GM19193 (cell line): ENCODE measurements around the gene THTPA.
A peak's percentile ranks its signal among the peaks of the same experiment; 100 is the strongest.

Experiments
- POLR2A ChIP-seq: IDR thresholded peaks from 4 replicates; pipeline ENCODE4 v1.6.1; 2011; ENCODE audit not compliant: insufficient read depth, insufficient read length; ENCODE audit errors: extremely low read depth

THTPA gene

DNA sequence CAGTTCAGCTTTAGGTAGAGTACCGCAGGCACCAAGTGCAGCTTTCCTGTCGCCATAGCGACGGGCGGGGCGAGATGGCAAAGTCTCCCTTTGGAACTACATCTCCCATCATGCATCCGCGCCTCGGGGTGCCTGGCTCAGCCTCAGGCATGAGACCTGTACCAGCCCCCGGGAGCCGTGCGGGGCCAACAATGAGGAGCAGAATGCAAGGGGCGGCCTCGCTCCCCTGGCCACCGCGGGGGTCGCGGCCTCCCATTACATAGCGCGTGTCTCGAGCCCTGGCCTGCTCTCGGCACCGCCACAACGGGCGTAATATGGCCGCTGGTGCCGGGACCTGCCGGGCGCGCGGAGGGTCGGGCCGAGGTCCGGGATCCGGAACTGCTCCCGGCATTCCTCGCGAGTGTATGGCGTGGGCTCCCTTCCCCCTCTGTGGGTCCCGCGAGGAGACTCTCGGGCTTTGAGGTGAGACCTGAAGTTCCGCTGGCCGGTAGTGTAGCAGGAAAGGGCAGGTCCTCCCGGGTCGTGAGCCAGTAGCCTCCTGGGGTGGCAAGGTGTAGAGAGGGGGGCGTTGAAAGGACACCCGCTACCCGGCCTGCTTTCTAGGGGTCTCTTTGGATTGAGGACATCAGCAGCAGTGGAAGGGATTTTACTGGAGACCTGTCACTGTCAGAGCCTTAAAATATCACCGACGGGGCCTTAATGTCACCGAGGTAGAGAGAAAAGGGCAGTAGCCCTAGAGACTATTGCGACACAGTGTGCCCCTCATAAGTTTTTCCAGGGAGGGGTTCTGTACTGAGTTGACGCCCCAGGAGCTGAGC, at the start of gene THTPA:
Gene THTPA (plus strand): TSS at position 390 of the 818 bp plus-strand sequence. CDS start 487 bp downstream, outside the sequence.
- TF ChIP-seq POLR2A, result peak; percentile 90

DNA sequence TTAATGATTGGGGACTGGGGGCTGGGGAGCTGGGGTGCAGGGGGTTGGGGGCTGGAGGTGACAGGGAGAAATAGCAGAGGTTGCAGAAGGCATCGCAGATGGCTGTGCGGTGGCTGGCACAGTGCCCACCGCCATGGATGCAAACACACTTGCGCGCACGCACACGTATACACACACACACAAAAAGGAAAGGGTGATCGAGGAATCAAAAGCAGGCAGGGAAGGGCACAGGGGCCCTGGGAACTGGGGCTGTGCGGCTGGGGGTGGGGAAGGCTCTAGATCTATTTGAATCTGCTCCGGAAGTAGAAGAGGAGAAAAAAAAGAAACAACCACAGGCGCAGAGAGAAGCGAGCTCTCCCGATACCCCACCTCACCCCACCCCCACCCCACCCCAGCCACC, 43.9 kb upstream of the THTPA start:
- TF ChIP-seq POLR2A, result no peak

DNA sequence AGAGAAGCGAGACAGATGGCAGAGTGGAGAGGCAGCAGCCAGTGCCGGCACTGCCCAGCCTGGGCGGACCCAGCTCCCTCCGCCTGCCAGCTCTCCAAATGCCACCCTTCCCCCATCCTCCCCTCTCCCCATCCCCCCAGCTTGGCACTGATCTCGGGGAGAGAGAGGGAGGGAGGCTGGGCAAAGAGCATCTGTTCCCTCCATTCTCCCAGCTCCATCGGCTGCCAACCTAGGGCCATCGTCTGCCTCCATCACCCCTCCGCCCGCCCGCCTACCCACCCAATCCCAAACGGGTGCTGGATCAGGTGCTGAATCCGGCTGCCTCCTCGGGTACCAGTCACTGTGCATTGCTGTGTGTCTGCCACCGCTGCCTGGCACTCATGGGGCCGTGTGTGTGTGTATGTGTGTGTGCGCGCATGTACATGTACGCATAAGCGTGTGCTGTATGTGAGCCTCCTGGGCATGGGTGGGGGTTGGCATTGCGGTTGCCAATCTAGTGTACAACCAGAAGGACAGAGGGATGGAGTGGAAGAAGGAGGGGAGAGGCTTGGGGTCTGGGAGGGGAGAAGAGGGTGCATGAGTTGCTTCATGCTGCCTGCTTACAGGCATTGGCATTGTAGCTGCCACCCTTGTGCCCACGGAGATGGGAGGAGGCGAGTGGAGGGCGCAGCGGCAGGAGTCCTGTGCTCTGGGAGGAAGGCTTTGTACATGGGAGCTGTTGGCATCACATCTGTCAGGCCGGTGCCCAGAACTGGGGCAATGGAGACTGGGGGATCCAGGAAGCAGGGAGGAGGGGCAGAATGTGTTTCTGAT, 42.9 kb upstream of the THTPA start:
- no peak for TF ChIP-seq POLR2A

DNA sequence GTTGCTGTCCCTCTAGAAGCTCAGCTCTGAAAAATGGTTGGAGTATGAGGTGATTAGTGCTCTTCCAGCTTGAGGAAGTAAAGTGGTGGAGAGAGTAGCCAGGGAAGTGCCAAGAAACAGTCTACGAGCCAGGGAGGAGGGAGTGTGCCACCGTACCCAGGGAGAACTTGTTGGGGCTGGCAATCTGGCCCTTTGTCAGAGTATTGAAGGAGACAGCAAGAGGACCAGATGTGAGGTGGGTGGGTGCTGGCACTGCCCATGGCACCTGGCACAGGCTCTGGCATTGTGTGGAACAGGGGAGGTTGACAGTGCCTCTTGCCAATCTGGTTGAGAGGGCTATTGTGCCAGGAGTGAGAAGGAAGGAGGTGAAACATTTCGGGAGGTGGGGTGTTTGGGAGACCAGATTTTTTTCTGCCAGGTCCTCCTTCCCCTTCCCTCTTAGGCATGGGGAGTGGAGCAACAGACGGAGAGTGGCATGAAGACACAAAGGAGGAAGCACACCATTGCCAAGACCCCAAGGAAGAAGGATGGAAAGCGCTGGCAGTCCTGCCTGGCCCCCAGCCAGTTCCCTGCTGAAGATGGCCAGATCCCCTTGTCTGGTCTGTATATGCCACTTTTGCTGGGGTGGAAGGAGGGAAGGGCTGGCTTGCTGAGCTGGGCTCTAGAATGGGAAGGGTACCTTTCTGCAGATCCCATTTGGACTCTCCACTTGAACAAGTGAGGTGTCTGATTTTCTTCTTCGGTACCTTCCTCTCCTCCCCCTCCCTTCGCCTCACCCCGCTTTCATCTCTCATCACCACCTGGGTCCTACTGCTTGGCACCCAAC, 42.0 kb upstream of the THTPA start:
- no peak for TF ChIP-seq POLR2A

DNA sequence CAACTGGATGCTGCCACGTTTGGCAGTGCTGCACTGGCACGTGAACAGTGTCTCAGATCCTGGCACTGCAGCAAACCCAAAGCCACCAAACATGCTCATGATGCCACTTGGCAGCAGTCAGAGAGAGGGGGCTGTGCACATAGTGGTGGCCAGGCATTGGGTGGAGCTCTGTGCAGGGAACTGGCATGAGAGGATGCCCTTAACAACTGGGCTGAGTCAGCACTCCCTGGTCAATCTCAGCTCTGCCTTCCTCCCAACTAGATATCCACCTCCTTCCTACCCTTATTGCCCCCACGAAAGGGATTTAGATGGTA, 41.5 kb upstream of the THTPA start:
- no peak for TF ChIP-seq POLR2A

DNA sequence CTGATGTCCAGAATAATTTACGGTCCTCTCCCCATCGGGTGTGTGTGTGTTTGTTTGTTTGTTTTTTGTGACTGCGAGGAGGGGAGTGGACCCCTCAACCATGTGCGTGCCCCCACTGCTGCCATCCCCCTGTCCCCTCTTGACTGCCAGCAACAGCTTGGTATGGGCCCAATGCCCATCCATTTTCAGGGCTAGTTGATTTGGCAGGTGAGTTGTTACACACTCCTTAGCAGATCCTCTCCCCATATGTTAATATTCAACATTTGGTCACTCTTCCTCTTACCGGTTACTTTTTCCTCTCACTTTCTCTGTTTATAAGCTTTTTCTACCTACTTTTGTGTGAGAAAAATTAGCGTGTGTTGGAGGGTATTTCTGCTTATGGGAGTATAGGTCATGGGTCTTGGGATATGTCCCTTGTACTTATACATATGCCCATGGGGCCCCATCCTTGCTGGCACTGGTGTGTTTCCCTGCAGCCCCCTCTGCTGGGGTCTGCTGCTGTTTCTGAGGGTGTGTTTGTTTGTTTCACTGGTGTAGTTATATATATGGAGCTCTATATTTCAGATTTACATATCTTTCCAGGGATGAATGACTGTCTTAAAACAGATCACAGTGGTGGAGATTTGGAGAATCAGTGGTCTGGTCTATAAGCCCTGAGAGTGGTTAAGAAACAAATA, 38.3 kb upstream of the THTPA start:
- TF ChIP-seq POLR2A, result no peak

GRCh38 chr14:23518709-23519108, 37.4 kb upstream of the THTPA start:
- TF ChIP-seq POLR2A, result no peak

- TF ChIP-seq POLR2A, result no peak
These were observed 35.1 kb upstream of the THTPA start for GRCh38 chr14:23520899-23521533.

DNA sequence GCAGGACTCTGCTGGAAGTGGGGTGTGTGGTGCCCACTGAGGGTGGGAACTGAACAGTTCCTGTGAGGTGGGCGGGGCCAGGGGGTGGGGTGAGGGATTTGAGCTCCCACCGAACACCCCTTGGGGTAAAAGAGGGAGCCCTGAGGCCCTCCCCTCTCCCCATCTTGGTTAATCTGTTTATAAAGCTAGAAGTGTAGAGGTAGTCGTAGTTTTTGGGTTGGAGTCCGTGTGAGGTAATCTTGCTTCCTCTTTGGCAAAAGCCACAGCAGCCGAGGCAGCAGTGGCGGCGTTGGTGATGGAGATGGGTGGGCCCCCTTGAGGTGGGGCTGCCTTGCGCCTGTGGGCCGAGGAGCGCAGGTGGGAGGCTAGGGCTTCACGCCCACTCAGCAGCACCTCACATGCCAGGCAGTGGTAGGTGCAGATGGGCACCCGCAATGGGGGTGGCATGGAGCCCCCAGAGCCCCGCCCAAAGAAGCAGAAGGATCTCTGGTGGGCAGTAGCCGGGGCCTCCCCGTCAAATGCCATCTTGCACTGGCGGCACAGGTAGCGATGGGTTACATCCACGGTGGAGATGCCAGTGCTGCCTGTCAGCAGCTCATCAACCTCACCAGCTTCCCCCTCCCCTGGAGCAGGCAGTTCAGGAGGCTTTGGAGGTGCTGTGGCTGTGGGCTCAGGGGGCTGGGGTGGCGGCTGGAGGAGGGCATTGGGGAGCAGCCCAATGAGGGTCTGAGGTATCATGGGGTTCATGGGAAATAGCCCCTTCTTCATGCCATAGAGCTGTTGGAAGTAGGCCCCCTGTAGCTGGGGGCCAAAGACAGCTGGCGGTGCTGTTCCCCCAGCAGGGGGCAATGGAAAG, 34.1 kb upstream of the THTPA start:
- TF ChIP-seq POLR2A, result no peak

GRCh38 chr14:23522643-23523198, 33.4 kb upstream of the THTPA start:
- TF ChIP-seq POLR2A, result no peak

DNA sequence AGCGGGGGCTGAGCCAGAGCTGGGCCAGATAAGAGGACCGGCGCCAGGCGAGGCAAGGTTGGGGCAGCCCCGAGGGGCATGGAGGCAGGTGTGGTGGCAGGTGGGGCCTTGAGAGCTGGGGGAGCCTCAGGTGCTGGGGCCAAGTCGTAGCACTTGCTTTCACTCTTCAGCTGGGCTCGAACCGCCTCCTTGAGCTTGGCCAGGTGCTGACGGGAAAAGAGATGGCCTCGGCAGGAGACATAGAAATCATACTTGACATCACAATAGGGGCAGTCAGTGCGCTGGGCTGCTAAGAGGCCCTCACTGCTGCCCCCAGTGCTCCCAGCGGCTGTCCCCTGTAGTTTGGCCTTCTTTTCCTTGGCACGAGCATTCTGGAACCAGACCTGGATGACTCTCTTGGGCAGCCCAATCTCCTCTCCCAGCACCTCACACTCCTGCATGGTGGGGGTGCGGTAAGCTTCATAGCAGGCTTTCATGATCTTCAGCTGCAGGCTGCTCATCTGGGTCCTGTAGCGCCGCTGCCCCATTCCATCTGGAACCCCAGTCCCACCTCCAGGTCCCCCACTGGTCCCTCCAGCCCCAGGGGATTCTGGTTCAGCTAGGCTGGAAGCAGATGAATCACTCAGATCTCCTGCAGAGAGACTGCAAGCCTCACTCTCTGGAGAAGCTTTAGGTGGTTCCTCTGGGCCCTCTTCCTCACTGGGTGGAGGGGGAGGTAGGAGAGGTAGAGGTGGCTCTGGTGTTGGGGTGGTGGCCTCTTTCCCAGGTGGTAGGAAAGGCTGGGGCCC, 32.6 kb upstream of the THTPA start:
- no peak for TF ChIP-seq POLR2A

DNA sequence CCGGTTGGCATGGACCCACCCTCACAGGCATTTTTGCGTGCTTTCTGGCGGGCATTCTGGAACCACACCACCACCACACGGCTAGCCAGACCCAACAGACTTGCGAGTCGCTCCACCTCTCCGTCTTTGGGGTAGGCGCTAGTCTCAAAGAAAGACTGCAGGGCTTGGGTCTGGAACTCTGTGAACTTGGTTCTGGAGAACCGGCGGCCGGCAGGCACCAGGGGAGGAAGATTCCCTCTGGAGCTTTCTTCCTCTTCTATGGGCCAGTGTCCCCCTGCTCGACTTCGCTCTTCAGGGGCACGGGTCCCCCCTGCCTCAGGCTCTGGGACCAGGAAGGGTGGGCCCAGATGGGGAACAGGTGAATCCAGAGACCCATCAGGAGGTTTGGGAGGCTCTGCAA, 31.1 kb upstream of the THTPA start:
- no peak for TF ChIP-seq POLR2A
